GM19468 (cell line): ENCODE data around the gene SPTBN4.
"Not testable (repeated sequence)": the region's sequence is repeated elsewhere in the genome, so short reads cannot be mapped to it uniquely, and the experiment has no call there.

Experiments
- ATAC-seq: cut with Tn5 transposase; IDR thresholded peaks from one replicate; pipeline ENCODE4 v1.9.1; 2021; ENCODE audit warnings: mild to moderate bottlenecking, moderate library complexity, moderate number of reproducible peaks; ENCODE audit not compliant: unreplicated experiment; ENCODE audit errors: extremely low read depth

Gene SPTBN4

GRCh38 chr19:40524655-40525054, 57.9 kb downstream of the SPTBN4 start:
- no peak for ATAC-seq

GRCh38 chr19:40525234-40526051, 58.6 kb downstream of the SPTBN4 start:
- no peak for ATAC-seq

GRCh38 chr19:40528078-40528477, 61.3 kb downstream of the SPTBN4 start:
- no peak for ATAC-seq

- ATAC-seq: no peak
Observed at GRCh38 chr19:40528533-40529092, 61.8 kb downstream of the SPTBN4 start.

- ATAC-seq: peak; percentile 24
Observed at GRCh38 chr19:40529093-40529954, 62.5 kb downstream of the SPTBN4 start.

GRCh38 chr19:40530091-40530901, 63.5 kb downstream of the SPTBN4 start:
- ATAC-seq: no peak

- ATAC-seq: no peak
Observed at GRCh38 chr19:40533508-40533907, 66.7 kb downstream of the SPTBN4 start.

- no peak for ATAC-seq
Observed at GRCh38 chr19:40534148-40534547, 67.3 kb downstream of the SPTBN4 start.

GRCh38 chr19:40539070-40539469, 72.3 kb downstream of the SPTBN4 start:
- ATAC-seq: no peak

- no peak for ATAC-seq
Observed at GRCh38 chr19:40542202-40542859, 75.5 kb downstream of the SPTBN4 start.

- ATAC-seq: no peak
Observed at GRCh38 chr19:40543029-40543597, 76.3 kb downstream of the SPTBN4 start.

- not testable (repeated sequence) for ATAC-seq
Observed at GRCh38 chr19:40546153-40546841, 79.5 kb downstream of the SPTBN4 start.

- not testable (repeated sequence) for ATAC-seq
Observed at GRCh38 chr19:40547190-40547589, 80.4 kb downstream of the SPTBN4 start.

- no peak for ATAC-seq
Observed at GRCh38 chr19:40547836-40548235, 81.0 kb downstream of the SPTBN4 start.

GRCh38 chr19:40549007-40549708, 82.4 kb downstream of the SPTBN4 start:
- ATAC-seq: no peak

- ATAC-seq: no peak
Observed at GRCh38 chr19:40550951-40551350, 84.2 kb downstream of the SPTBN4 start.

GRCh38 chr19:40552848-40553247, 86.0 kb downstream of the SPTBN4 start:
- ATAC-seq: no peak
